K562 (cell line): ENCODE data around the gene ZNF22. TPM values are rescaled to one million over a fixed set of nuclear protein-coding genes. Genes with fewer than 3 reads are reported as not detected.

ENCODE experiments used
- BRCA1 ChIP-seq, 2 experiments: fragments of 450-650 bp in 1 of 2; sonication (generic) in 1 of 2; formaldehyde crosslinking in 1 of 2; IDR thresholded peaks; 2 replicates each; pipeline versions ENCODE4 v1.5.0 to v1.6.1; 2017 to 2020; ENCODE audit warnings: mild to moderate bottlenecking in 1 of 2, missing genetic modification reagents in 1 of 2
- CBFB ChIP-seq: sonication (generic); formaldehyde crosslinking; IDR thresholded peaks from 2 replicates; pipeline ENCODE4 v1.4.0; 2020; ENCODE audit warnings: mild to moderate bottlenecking, missing genetic modification reagents
- EWSR1 ChIP-seq: fragments of 450-650 bp; IDR thresholded peaks from 2 replicates; pipeline ENCODE4 v1.6.1; 2018; ENCODE audit warnings: borderline replicate concordance, mild to moderate bottlenecking, low read depth, moderate library complexity; ENCODE audit not compliant: partially characterized antibody
- FOXP4 ChIP-seq: sonication (generic); formaldehyde crosslinking; IDR thresholded peaks from 2 replicates; pipeline ENCODE4 v1.8.0; 2022; ENCODE audit warnings: mild to moderate bottlenecking, missing genetic modification reagents, borderline replicate concordance
- GTF2B ChIP-seq: IDR thresholded peaks from 2 replicates; pipeline ENCODE4 v1.6.1; 2011; ENCODE audit not compliant: insufficient read length; ENCODE audit errors: extremely low read depth
- HDAC6 ChIP-seq: IDR thresholded peaks from 2 replicates; pipeline ENCODE4 v1.6.1; 2012; ENCODE audit warnings: low read depth, mild to moderate bottlenecking, control low read depth, inconsistent platforms, low read length, moderate library complexity
- ILF3 ChIP-seq: fragments of 450-650 bp; IDR thresholded peaks from 2 replicates; pipeline ENCODE4 v1.6.1; 2018; ENCODE audit warnings: antibody characterized with exemption, mild to moderate bottlenecking, moderate library complexity, borderline replicate concordance
- JUN ChIP-seq, 2 experiments: sonication (generic) in 1 of 2; formaldehyde crosslinking in 1 of 2; IDR thresholded peaks; 2 replicates each; pipeline versions ENCODE4 v1.6.1 to v1.8.0; 2012 to 2022; ENCODE audit warnings: borderline replicate concordance in 2 of 2, mild to moderate bottlenecking in 2 of 2, improper control_type of control experiment in 1 of 2, low read depth in 1 of 2, low read length in 1 of 2, missing genetic modification reagents in 1 of 2
- MXD1 ChIP-seq: fragments of 250-450 bp; sonication (Bioruptor Pico); IDR thresholded peaks from 2 replicates; pipeline ENCODE4 v1.8.0; 2021; ENCODE audit warnings: borderline replicate concordance, mild to moderate bottlenecking, moderate library complexity; ENCODE audit not compliant: poor library complexity, severe bottlenecking
- NFIC ChIP-seq: fragments of 450-650 bp; IDR thresholded peaks from 2 replicates; pipeline ENCODE4 v1.6.1; 2017; ENCODE audit warnings: mild to moderate bottlenecking, inconsistent platforms
- PCBP2 ChIP-seq: fragments of 200-400 bp; formaldehyde crosslinking; IDR thresholded peaks from 2 replicates; pipeline ENCODE4 v1.6.1; 2018; ENCODE audit warnings: low read length, low read depth, mild to moderate bottlenecking, moderate library complexity; ENCODE audit not compliant: poor library complexity, severe bottlenecking
- PHF20 ChIP-seq: fragments of 450-650 bp; IDR thresholded peaks from 2 replicates; pipeline ENCODE4 v1.6.1; 2018; ENCODE audit not compliant: partially characterized antibody
- TRIM24 ChIP-seq, 2 experiments: fragments of 450-650 bp; IDR thresholded peaks; 2 replicates each; pipeline ENCODE4 v1.6.1; 2016
- ZBTB26 ChIP-seq: fragments of 450-650 bp; formaldehyde crosslinking; IDR thresholded peaks from 2 replicates; pipeline ENCODE4 v1.4.0; 2022; ENCODE audit warnings: missing genetic modification characterization
- ZBTB9 ChIP-seq: fragments of 450-650 bp; formaldehyde crosslinking; IDR thresholded peaks from 2 replicates; pipeline ENCODE4 v1.4.0; 2020; ENCODE audit warnings: mild to moderate bottlenecking, moderate library complexity
- ZNF324 ChIP-seq: fragments of 250-450 bp; sonication (Bioruptor Pico); IDR thresholded peaks from 2 replicates; pipeline ENCODE4 v1.4.0; 2020; ENCODE audit warnings: mild to moderate bottlenecking
- ZNF512 ChIP-seq: IDR thresholded peaks from 2 replicates; pipeline ENCODE4 v1.6.1; 2016; ENCODE audit warnings: missing genetic modification characterization, missing compliant biosample characterization
- polyA plus RNA-seq, 8 experiments: library from polyadenylated mRNA; depleted of rRNA in 4 of 8; stranded (reverse) in 5 of 8; unstranded in 3 of 8; fragments of >200 nt; fragmentation: Nextera tagmentation in 2 of 8; fragmentation: Illumina TruSeq in 1 of 8; extraction: Ambion mirVana in 2 of 8; extraction: Trizol in 1 of 8; gene quantifications; 2 replicates each; pipeline versions ENCODE4 v1.2.1 to v1.2.3, GENCODE V29; 2011 to 2014; ENCODE audit warnings: inconsistent platforms in 1 of 8, missing spikeins in 1 of 8
- total RNA-seq, 7 experiments: library from RNA; depleted of rRNA in 6 of 7; stranded (reverse); fragments of >200 nt in 6 of 7; fragmentation: Illumina TruSeq in 2 of 7; extraction: Trizol in 2 of 7; gene quantifications; 2 replicates each; pipeline versions ENCODE4 v1.2.1 to v1.2.3, GENCODE V29; 2011 to 2021; ENCODE audit warnings: low replicate concordance in 1 of 7

ZNF22 gene
- total and polyA plus RNA-seq, 9 of the 15 experiments (the other 6 are each of a cell fraction or from before 2014, with no cell fraction given), result 36.2 to 98.7 (median 51.2) TPM

GRCh38 chr10:45000752-45001380, at the start of gene ZNF22 (continued):
- TF ChIP-seq ZBTB26 (CRISPR knock-in tag), result 0 out of 2 replicates have a peak, but pooled peaks have one; percentile 62
- TF ChIP-seq MXD1, result no peak
- no peak for TF ChIP-seq BRCA1 (IDR thresholded peaks at IDR 0.05)
- TF ChIP-seq BRCA1 (CRISPR knock-in tag; IDR thresholded peaks at IDR 0.05), result 0 out of 2 replicates have a peak, but pooled peaks have one; percentile 71
- TF ChIP-seq ILF3, result no peak
- TF ChIP-seq TRIM24 (IDR thresholded peaks at IDR 0.05), result no peak
- TF ChIP-seq JUN (IDR thresholded peaks at IDR 0.05; ENCODE audit: borderline replicate concordance, low read depth, low read length), result peak; percentile 49; the same call in 1 of the 2 replicates
- no peak for TF ChIP-seq JUN (CRISPR knock-in tag; IDR thresholded peaks at IDR 0.05; ENCODE audit: borderline replicate concordance)
- TF ChIP-seq FOXP4 (CRISPR knock-in tag), result peak; percentile 96; the same call in 1 of the 2 replicates
- no peak for TF ChIP-seq HDAC6
- TF ChIP-seq PCBP2, result no peak
- no peak for TF ChIP-seq ZNF512 (tag)
- TF ChIP-seq ZNF324 (CRISPR knock-in tag), result no peak
- peak; percentile 84 for TF ChIP-seq PHF20
- TF ChIP-seq NFIC, result no peak; the same call in 1 of the 2 replicates
- peak; percentile 27; the same call in 1 of the 2 replicates for TF ChIP-seq ZBTB9 (CRISPR knock-in tag)
- TF ChIP-seq CBFB (CRISPR knock-in tag), result peak; percentile 63; the same call in 1 of the 2 replicates
- no peak for TF ChIP-seq EWSR1
- TF ChIP-seq GTF2B, result no peak
